Left cardiac atrium (tissue), 4 donors: ENCODE data around the gene ARMC2. TPM values are rescaled to one million over a fixed set of nuclear protein-coding genes. Genes with fewer than 3 reads are reported as not detected.

ENCODE experiments used
- ATAC-seq, 2 donors: fragments of 200-7000 bp; cut with Tn5 transposase; one replicate each; pipeline ENCODE4 v1.9.1; 2020; ENCODE audit warnings: mild to moderate bottlenecking in 2 of 2, moderate library complexity in 2 of 2
- DNase-seq: peaks from one replicate; pipeline ENCODE4 v3.0.0-alpha.2; 2020
- intact Hi-C, 2 donors: fragments of 100-400 bp; cut with DNase I; formaldehyde crosslinking; loops; one replicate each; pipeline versions ENCODE4 v1.14.1 to v1.15.1; 2022 to 2023
- total RNA-seq, 2 donors: library from RNA; stranded (reverse); fragmentation: NEBNext Ultra II Directional; extraction: Animal tissue kit (Norgen Biotek cat#: 25700); gene quantifications; one replicate each; pipeline ENCODE4 v1.2.1, GENCODE V29; 2021
- donor health status: DM: no; HTN: yes; CAD: no.
- donor health status: DM: no; HTN: yes; CAD: no; lungs with severe emphysema.
- donor health status: DM: yes; HTN: yes; CAD: no.
- donor health status: Dilated cardiomyopathy.

The ARMC2 gene
- total RNA-seq, 2 donors from 2014 or later: 8.0 to 9.2 TPM

- DNase-seq (no peak), ATAC-seq (no peak)
- intact Hi-C loops: no loop called here
Observed at GRCh38 chr6:108822401-108822800, 25.8 kb upstream of the ARMC2 start.

GRCh38 chr6:108825326-108825725 lies 22.9 kb upstream of the ARMC2 start:
- no peak for DNase-seq
- no peak for ATAC-seq
- intact Hi-C loops: no loop called here

GRCh38 chr6:108831104-108831503 lies 17.1 kb upstream of the ARMC2 start:
- intact Hi-C loops: loop anchor here in 1 of 2 donors (5.0 to 10.0 kb wide), 2 partner anchors 46 to 279 kb away; no protein-coding TSS in a partner anchor
- ATAC-seq (peak in 1 of 2 donors; percentile 64), DNase-seq (no peak)

- no peak for ATAC-seq
- intact Hi-C loops: loop anchor here in 1 of 2 donors (5.0 to 10.0 kb wide), 2 partner anchors 48 to 280 kb away; no protein-coding TSS in a partner anchor
- DNase-seq: no peak
Observed at GRCh38 chr6:108832738-108833137, 15.5 kb upstream of the ARMC2 start.

- ATAC-seq: peak; percentile 93 to 94
- intact Hi-C loops: loop anchor here (2.0 to 10.0 kb wide), 5 partner anchors 51 to 293 kb away; no protein-coding TSS in a partner anchor
Observed at GRCh38 chr6:108835218-108835850, 12.9 kb upstream of the ARMC2 start.

GRCh38 chr6:108836061-108836460 lies 12.2 kb upstream of the ARMC2 start:
- ATAC-seq: no peak
- no peak for DNase-seq
- intact Hi-C loops: loop anchor here (5.0 to 10.0 kb wide), 4 partner anchors 51 to 294 kb away; no protein-coding TSS in a partner anchor

More at GRCh38 chr6:108835218-108835850, 12.9 kb upstream of the ARMC2 start:
- DNase-seq: peak; percentile 89

GRCh38 chr6:108837236-108837971 lies 10.8 kb upstream of the ARMC2 start:
- intact Hi-C loops: loop anchor here (5.0 to 10.0 kb wide), 4 partner anchors 53 to 295 kb away; no protein-coding TSS in a partner anchor
- no peak for ATAC-seq

GRCh38 chr6:108838101-108838717 lies 10.0 kb upstream of the ARMC2 start:
- DNase-seq: no peak
- ATAC-seq: no peak
- intact Hi-C loops: loop anchor here (5.0 to 10.0 kb wide), 4 partner anchors 53 to 296 kb away; no protein-coding TSS in a partner anchor

More at GRCh38 chr6:108837236-108837971, 10.8 kb upstream of the ARMC2 start:
- DNase-seq: no peak

GRCh38 chr6:108839083-108839642 lies 9.1 kb upstream of the ARMC2 start:
- DNase-seq (no peak), ATAC-seq (no peak)
- intact Hi-C loops: loop anchor here (5.0 to 10.0 kb wide), 4 partner anchors 54 to 297 kb away; no protein-coding TSS in a partner anchor

GRCh38 chr6:108840919-108841318 lies 7.3 kb upstream of the ARMC2 start:
- intact Hi-C loops: no loop called here
- no peak for DNase-seq
- no peak for ATAC-seq

- ATAC-seq: peak; percentile 64 to 85
- intact Hi-C loops: no loop called here
- no peak for DNase-seq
Observed at GRCh38 chr6:108841377-108841855, 6.8 kb upstream of the ARMC2 start.

GRCh38 chr6:108844135-108844534 lies 4.1 kb upstream of the ARMC2 start:
- ATAC-seq: no peak
- intact Hi-C loops: no loop called here
- no peak for DNase-seq

- intact Hi-C loops: no loop called here
- no peak for ATAC-seq
- DNase-seq: no peak
Observed at GRCh38 chr6:108845145-108845544, 3.1 kb upstream of the ARMC2 start.

GRCh38 chr6:108846101-108846500 lies 2.1 kb upstream of the ARMC2 start:
- ATAC-seq: no peak
- intact Hi-C loops: no loop called here
- DNase-seq: no peak

- intact Hi-C loops: no loop called here
- no peak for ATAC-seq
- no peak for DNase-seq
Observed at GRCh38 chr6:108846628-108847027, 1.6 kb upstream of the ARMC2 start.

- DNase-seq: no peak
- no peak for ATAC-seq
- intact Hi-C loops: no loop called here
Observed at GRCh38 chr6:108847738-108848115, 495 bp upstream of the ARMC2 start.

GRCh38 chr6:108850669-108851465 lies 2.6 kb downstream of the ARMC2 start:
- DNase-seq (peak; percentile 60), ATAC-seq (peak; percentile 27 to 42)
- intact Hi-C loops: no loop called here

- no peak for DNase-seq
- no peak for ATAC-seq
- intact Hi-C loops: no loop called here
Observed at GRCh38 chr6:108851756-108852155, 3.5 kb downstream of the ARMC2 start.
